Measurements from ENCODE around the gene TCHP.

TCHP gene

GRCh38 chr12:109871668-109872314 is 28.3 kb upstream of the TCHP start:
- H3K4me1 ChIP-seq, result peaks cover 4% of the 10 kb centered on the region; the same call in 1 of the 2 replicates
- no peaks in the 10 kb centered on the region; the same call in 1 of the 2 replicates for H3K36me3 ChIP-seq
- H3K27me3 ChIP-seq, result no peaks in the 10 kb centered on the region
- DNase-seq, result no peak
- TF ChIP-seq CTCF (IDR thresholded peaks at IDR 0.05; ENCODE audit: low read depth, low read length), result no peak
- no peak overlapping the region for H3K4me3 ChIP-seq (ENCODE audit: low read depth, low read length)
- no peaks in the 10 kb centered on the region for H3K9me3 ChIP-seq

- no peaks in the 10 kb centered on the region for H3K9me3 ChIP-seq
- no peaks in the 10 kb centered on the region for H3K27me3 ChIP-seq
- TF ChIP-seq CTCF (IDR thresholded peaks at IDR 0.05; ENCODE audit: low read depth, low read length), result no peak
- DNase-seq, result no peak
- no peak overlapping the region for H3K4me3 ChIP-seq (ENCODE audit: low read depth, low read length)
- H3K4me1 ChIP-seq, result peaks cover 4% of the 10 kb centered on the region; the same call in 1 of the 2 replicates
- H3K36me3 ChIP-seq, result no peaks in the 10 kb centered on the region; the same call in 1 of the 2 replicates
Observed at GRCh38 chr12:109873653-109874052, 26.4 kb upstream of the TCHP start.

- no peak for DNase-seq
Observed at GRCh38 chr12:109875572-109876131, 24.4 kb upstream of the TCHP start.

GRCh38 chr12:109876406-109876805 is 23.7 kb upstream of the TCHP start:
- DNase-seq, result no peak
- Histone ChIP-seq H3K4me3 (ENCODE audit: low read depth, low read length) (no peak overlapping the region), H3K36me3 (no peaks in the 10 kb centered on the region; the same call in 1 of the 2 replicates), H3K4me1 (peaks cover 8% of the 10 kb centered on the region), H3K27me3 (peaks cover 14% of the 10 kb centered on the region), H3K9me3 (no peaks in the 10 kb centered on the region)
- TF ChIP-seq CTCF (IDR thresholded peaks at IDR 0.05; ENCODE audit: low read depth, low read length), result no peak

More at GRCh38 chr12:109875572-109876131, 24.4 kb upstream of the TCHP start:
- Histone ChIP-seq H3K9me3 (no peaks in the 10 kb centered on the region), H3K4me3 (ENCODE audit: low read depth, low read length) (no peak overlapping the region), H3K36me3 (no peaks in the 10 kb centered on the region; the same call in 1 of the 2 replicates), H3K27me3 (peaks cover 7% of the 10 kb centered on the region), H3K4me1 (peaks cover 4% of the 10 kb centered on the region; the same call in 1 of the 2 replicates)
- no peak for TF ChIP-seq CTCF (IDR thresholded peaks at IDR 0.05; ENCODE audit: low read depth, low read length)

GRCh38 chr12:109877504-109878246 is 22.4 kb upstream of the TCHP start:
- H3K9me3 ChIP-seq, result no peaks in the 10 kb centered on the region
- H3K27me3 ChIP-seq, result peaks cover 24% of the 10 kb centered on the region
- TF ChIP-seq CTCF (IDR thresholded peaks at IDR 0.05; ENCODE audit: low read depth, low read length), result no peak
- DNase-seq, result no peak
- H3K36me3 ChIP-seq, result no peaks in the 10 kb centered on the region
- H3K4me1 ChIP-seq, result peaks cover 4% of the 10 kb centered on the region
- H3K4me3 ChIP-seq (ENCODE audit: low read depth, low read length), result no peak overlapping the region
